Testis (tissue), 3 donors: ENCODE measurements around the gene SASH3. TPM values are rescaled to one million over a fixed set of nuclear protein-coding genes. Genes with fewer than 3 reads are reported as not detected.
A peak's percentile ranks its signal among the peaks of the same experiment; 100 is the strongest.

ENCODE experiments used
- DNase-seq: peaks from one replicate; pipeline ENCODE4 v3.0.0-alpha.2; 2019
- H3K27ac ChIP-seq, 2 donors: fragments of 200-600 bp; sonication (generic); one replicate each; pipeline ENCODE4 v1.5.1; 2019
- H3K27me3 ChIP-seq: fragments of 200-600 bp; sonication (generic); one replicate; pipeline ENCODE4 v1.5.1; 2019
- H3K36me3 ChIP-seq: fragments of 200-600 bp; sonication (generic); one replicate; pipeline ENCODE4 v1.5.1; 2017; ENCODE audit warnings: low read depth; ENCODE audit errors: missing control alignments
- H3K4me1 ChIP-seq: fragments of 200-600 bp; sonication (generic); one replicate; pipeline ENCODE4 v1.5.1; 2019
- H3K4me3 ChIP-seq, 2 donors: fragments of 200-600 bp; sonication (generic); one replicate each; pipeline ENCODE4 v1.5.1; 2017 to 2019
- H3K9me3 ChIP-seq: fragments of 200-600 bp; sonication (generic); one replicate; pipeline ENCODE4 v1.5.1; 2017
- POLR2A ChIP-seq: fragments of 450-650 bp; IDR thresholded peaks from one replicate; pipeline ENCODE4 v1.6.1; 2017; ENCODE audit warnings: antibody characterized with exemption, mild to moderate bottlenecking, moderate library complexity
- WGBS, 2 donors: methylation state at CpG; one replicate each; pipeline ENCODE4 v1.1.5; 2018; 5-methylcytosine and 5-hydroxymethylcytosine counted together
- intact Hi-C: fragments of 100-400 bp; cut with DNase I; formaldehyde crosslinking; loops from one replicate; pipeline ENCODE4 v1.15.1; 2023; ENCODE audit warnings: low total_unique reads
- polyA plus RNA-seq: library from polyadenylated mRNA; stranded (reverse); fragments of 350-450 nt; fragmentation: Illumina TruSeq; extraction: RNeasy Lipid Tissue Mini Kit (QIAGEN cat#74804); gene quantifications from one replicate; pipeline ENCODE4 v1.2.3, GENCODE V29; 2014; ENCODE audit warnings: low read depth, low replicate concordance; ENCODE audit not compliant: insufficient read depth
- total RNA-seq, 2 donors: library from RNA; depleted of rRNA; stranded (reverse); fragments of >200 nt; gene quantifications; one replicate each; pipeline ENCODE4 v1.2.3, GENCODE V29; 2016
- TF ChIP-seq, protein P1 (sequence below), 3 experiments: fragments of 450-650 bp in 2 of 3; fragments of 200-600 bp in 1 of 3; sonication (generic) in 1 of 3; IDR thresholded peaks; one replicate each; pipeline ENCODE4 v1.5.1; 2016 to 2019; ENCODE audit warnings: antibody characterized with exemption in 3 of 3, mild to moderate bottlenecking in 2 of 3, moderate library complexity in 1 of 3

SASH3 gene
- total and polyA plus RNA-seq, 3 donors from 2014 or later, result 0.47 to 4.8 (median 2.0) TPM

DNA sequence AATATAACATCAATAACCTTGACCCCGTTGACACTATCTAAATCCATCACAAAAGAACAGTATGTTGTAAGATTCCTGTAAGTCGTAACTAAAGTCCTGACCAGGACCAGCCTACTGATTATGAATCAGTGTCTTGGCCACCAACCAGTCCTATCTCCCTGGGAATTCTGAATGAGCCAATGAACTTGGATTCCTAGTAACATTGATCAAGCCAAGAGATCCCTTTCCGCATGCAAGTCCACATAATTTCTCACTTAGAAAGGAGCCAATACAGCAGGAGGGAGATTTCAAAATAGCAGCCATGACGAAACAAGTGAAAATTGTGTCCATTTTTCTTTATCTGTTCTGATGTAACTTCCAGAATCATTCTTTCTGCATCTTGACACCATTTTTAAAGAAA is 31.4 kb upstream of the SASH3 start:
- Histone ChIP-seq H3K9me3 (no peaks in the 10 kb centered on the region), H3K4me3 (no peak overlapping the region), H3K27me3 (no peaks in the 10 kb centered on the region), H3K4me1 (no peaks in the 10 kb centered on the region), H3K36me3 (no peaks in the 10 kb centered on the region), H3K27ac (no peak overlapping the region)
- TF ChIP-seq, protein P1, sequence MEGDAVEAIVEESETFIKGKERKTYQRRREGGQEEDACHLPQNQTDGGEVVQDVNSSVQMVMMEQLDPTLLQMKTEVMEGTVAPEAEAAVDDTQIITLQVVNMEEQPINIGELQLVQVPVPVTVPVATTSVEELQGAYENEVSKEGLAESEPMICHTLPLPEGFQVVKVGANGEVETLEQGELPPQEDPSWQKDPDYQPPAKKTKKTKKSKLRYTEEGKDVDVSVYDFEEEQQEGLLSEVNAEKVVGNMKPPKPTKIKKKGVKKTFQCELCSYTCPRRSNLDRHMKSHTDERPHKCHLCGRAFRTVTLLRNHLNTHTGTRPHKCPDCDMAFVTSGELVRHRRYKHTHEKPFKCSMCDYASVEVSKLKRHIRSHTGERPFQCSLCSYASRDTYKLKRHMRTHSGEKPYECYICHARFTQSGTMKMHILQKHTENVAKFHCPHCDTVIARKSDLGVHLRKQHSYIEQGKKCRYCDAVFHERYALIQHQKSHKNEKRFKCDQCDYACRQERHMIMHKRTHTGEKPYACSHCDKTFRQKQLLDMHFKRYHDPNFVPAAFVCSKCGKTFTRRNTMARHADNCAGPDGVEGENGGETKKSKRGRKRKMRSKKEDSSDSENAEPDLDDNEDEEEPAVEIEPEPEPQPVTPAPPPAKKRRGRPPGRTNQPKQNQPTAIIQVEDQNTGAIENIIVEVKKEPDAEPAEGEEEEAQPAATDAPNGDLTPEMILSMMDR (IDR thresholded peaks at IDR 0.05), result no peak
- TF ChIP-seq POLR2A, result no peak
- 57 to 63% methylated on average over 4 of the region's 4 CpGs for WGBS, 2 donors
- intact Hi-C loops, result no loop called here
- DNase-seq, result no peak

DNA sequence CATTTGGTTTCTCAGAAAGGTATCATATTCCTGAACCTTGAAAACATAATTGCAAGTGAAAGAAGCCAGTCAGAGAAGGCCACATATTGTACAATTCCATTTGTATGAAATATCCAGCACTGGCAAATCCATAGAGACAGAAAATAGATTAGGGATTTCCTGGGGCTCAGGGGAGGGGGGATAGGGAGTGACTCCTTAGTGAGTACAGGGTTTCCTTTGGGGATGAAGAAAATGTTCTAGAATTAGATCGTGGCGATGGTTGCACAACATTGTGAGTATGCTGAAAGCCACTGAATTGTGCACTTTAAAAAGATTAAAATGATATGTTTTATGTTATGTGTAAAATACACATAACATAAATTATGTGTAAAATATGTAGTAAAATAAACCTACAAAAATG is 30.7 kb upstream of the SASH3 start:
- Histone ChIP-seq H3K36me3 (no peaks in the 10 kb centered on the region), H3K4me1 (no peaks in the 10 kb centered on the region), H3K27ac (no peak overlapping the region), H3K27me3 (no peaks in the 10 kb centered on the region), H3K9me3 (no peaks in the 10 kb centered on the region), H3K4me3 (no peak overlapping the region)
- DNase-seq, result no peak
- TF ChIP-seq, protein P1 (IDR thresholded peaks at IDR 0.05), result no peak
- no peak for TF ChIP-seq POLR2A
- 74 to 92% methylated on average over 2 of the region's 2 CpGs for WGBS, 2 donors
- intact Hi-C loops, result no loop called here

DNA sequence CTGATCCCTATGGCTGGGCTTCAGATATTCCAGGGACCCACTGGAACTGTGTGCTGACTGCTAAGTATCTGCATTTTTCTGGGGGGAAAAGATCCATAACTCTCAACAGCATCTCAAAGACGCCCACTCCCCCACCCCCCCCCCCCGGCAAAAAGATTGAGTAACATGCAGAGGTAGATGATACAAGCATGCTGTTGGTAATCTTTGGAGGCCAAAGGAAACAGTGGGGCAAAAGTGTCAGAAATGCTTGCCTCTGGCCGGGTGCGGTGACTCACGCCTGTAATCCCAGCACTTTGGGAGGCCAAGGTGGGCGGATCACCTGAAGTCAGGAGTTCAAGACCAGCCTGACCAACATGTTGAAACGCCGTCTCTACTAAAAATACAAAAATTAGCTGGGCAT is 28.8 kb upstream of the SASH3 start:
- Histone ChIP-seq H3K4me3 (no peak overlapping the region), H3K36me3 (no peaks in the 10 kb centered on the region), H3K4me1 (no peaks in the 10 kb centered on the region), H3K9me3 (no peaks in the 10 kb centered on the region), H3K27me3 (no peaks in the 10 kb centered on the region), H3K27ac (no peak overlapping the region)
- DNase-seq, result no peak
- 88 to 91% methylated on average over 3 to 8 of the region's 8 CpGs for WGBS, 2 donors
- intact Hi-C loops, result no loop called here
- TF ChIP-seq POLR2A, result no peak
- TF ChIP-seq, protein P1 (IDR thresholded peaks at IDR 0.05), result no peak

DNA sequence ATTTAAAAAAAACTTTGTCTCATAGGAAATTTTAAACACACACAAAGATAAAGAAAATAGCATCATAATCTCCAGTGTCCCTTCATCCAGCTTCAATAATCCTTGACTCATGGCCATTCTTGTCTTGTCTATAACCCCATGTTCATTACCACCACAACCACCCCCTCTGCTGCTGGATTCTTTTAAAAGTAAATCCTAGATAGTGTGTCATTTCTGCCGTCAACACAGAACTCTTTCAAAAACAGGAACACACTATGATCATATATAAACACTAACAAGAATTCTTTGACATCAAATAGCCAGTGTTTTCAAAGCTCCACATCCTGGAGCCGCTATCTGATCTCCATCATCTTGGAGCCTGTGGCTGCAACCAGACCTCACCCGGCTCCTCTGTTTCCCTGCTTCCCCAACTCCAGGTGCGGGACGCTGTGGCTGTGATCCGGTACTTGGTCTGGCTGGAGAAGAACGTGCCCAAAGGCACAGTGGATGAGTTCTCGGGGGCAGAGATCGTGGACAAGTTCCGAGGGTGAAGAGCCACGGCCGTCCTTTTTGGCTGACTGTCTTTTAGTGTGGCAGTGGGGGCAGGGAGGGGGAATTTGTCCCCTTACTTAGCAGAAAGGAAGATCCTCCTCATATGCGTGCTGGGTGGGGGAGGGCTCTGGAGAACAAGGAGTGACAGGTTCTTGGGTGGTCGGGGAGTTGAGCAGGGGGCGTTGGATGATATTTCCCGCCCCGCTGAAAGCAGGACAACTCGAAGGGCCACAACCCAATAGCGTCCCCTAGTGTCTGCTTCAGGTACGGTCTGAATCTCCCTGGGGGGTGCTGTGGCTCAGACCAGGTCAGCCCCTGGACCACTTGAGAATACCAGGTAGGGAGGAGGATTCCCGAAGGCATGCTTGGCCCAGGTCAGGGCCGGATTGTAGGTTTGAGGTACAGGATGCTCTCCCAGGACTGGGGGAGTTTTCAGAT is 25.4 kb upstream of the SASH3 start:
- Histone ChIP-seq H3K4me3 (no peak overlapping the region), H3K27me3 (no peaks in the 10 kb centered on the region), H3K27ac (no peak overlapping the region), H3K4me1 (no peaks in the 10 kb centered on the region), H3K9me3 (no peaks in the 10 kb centered on the region), H3K36me3 (no peaks in the 10 kb centered on the region)
- WGBS, 2 donors, result 41 to 52% methylated on average over 16 to 19 of the region's 22 CpGs
- TF ChIP-seq, protein P1 (IDR thresholded peaks at IDR 0.05), result peak in 1 of 3 experiments; percentile 17
- TF ChIP-seq POLR2A, result no peak
- DNase-seq, result no peak
- intact Hi-C loops, result no loop called here
